Glomerular endothelial cell (primary cell): ENCODE results near the gene SKI. TPM values are rescaled to one million over a fixed set of nuclear protein-coding genes. Genes with fewer than 3 reads are reported as not detected.
"Not testable (repeated sequence)": the region's sequence is repeated elsewhere in the genome, so short reads cannot be mapped to it uniquely, and the experiment has no call there.

Experiments used
- DNase-seq: peaks from one replicate; pipeline ENCODE4 v3.0.0-alpha.2; 2011; ENCODE audit warnings: low read depth, low spot score; ENCODE audit errors: extremely low read depth
- total RNA-seq: library from RNA; depleted of rRNA; stranded (reverse); fragments of >200 nt; gene quantifications from 2 replicates; pipeline ENCODE4 v1.2.3, GENCODE V29; 2015

SKI gene
- total RNA-seq, 1 donor from 2014 or later: 84.2 TPM

DNA sequence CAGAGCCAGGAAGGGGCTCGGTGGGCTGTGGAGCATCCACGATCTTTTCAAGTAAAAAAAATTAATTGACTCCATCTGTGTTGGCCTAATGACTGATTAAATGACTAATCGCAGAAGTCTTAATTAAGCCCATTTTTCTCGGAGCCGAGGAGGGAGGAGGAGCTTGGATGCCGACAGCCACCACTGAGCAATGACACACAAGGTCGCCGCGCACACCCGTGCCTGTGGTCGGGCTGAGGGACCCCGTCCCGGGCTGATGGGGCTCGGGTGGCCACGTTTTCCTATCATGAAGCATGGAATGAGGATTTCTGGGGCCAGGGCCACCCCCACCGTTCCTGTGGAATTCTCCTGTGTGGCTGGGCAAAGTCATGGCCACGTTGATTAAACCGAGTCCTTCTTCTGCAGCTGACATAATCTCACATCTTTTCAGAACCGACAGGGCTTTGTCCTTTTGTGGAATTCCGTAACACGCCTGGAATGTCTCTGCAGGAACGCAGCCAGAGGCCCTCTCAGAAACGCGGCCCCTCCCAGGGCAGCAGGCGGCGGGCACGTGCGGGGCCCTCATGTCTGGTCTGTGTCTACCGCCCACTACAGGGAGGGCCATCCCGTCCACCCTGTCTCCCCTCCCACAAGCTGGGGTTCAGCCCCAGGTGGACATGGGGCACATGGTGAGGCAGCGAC, 102.5 kb downstream of the SKI start:
- no peak for DNase-seq

DNA sequence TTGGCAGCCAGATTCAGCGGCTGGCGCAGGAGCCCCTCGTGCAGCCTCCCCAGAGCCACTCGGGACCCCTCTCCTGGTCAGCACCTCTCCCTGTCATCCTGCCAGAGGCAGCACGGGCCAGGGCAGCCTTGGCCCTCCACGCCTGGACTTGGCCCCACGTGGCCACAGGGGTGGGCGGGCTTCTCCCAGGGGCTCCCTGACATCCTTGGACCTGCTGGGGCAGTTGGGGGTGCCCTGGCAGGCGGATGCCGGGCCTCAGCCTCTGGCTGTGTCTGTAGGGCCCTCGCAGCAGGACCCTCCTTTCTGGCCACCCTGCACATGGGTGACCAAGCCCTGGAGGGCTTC, 103.1 kb downstream of the SKI start:
- no peak for DNase-seq

- not testable (repeated sequence) for DNase-seq
Measured at GRCh38 chr1:2331580-2331979, 103.5 kb downstream of the SKI start.

DNA sequence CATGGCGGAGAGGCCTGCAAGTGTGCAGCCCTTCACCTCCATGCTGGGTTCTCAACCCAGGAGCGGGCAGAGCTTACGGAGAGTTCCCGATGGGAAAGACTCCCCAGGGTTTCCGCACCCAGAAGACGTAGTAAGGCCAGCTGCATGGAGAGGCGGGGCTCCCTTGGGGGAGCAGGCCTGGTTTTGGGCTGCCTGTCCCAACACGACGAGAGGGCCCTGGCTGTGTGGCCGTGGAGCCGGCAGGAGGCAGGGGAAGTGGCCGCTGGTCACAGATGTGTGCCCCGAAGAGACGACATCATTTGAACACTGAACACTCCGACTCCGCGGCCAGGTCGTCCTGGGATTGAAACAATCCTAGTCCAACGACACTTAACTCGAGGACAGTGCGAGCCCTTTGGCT, 106.2 kb downstream of the SKI start:
- no peak for DNase-seq

- no peak for DNase-seq
Measured at GRCh38 chr1:2334883-2335534, 106.9 kb downstream of the SKI start.

- no peak for DNase-seq
Measured at GRCh38 chr1:2335721-2336455, 107.8 kb downstream of the SKI start.

GRCh38 chr1:2336499-2336898, 108.4 kb downstream of the SKI start:
- DNase-seq: no peak

DNA sequence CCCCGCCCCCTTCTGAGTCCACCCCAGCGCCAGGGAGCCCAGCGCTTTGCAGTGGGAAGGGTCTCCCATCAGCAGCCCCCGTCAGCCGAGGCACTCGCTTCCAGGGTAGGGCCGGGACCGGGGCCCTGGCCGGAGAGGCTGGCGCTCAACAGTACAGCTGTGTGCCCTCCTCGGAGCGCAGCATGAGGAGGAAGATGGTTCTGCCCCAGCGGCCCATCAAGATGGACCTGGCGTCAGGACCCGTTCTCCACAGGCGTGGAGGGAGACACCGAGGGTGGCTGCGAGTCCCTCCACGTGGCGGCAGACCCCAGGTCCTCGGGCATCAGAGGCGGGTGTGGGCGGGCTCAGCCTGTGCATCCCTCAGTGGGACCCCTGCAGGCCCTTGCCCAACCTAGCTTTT, 109.0 kb downstream of the SKI start:
- no peak for DNase-seq

DNA sequence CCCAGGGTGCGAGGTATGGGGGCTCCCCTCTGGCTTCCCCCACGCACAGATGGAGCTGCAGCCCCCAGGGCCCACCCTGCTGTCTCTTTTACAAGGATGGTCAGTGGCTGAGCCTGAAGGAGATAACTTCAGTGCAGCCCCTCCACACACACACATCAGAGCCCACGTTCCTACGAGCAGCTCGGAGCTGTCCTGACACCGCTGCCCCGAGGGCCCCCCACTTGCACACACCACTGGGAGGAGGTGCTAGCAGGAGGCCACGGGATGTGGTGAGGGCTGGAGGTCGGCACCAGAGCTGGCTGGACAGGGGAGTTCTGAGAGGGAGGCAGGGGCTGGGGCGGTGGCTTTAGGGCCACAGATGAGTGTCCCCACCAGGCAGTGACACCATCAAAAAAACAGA, 109.4 kb downstream of the SKI start:
- DNase-seq: no peak

GRCh38 chr1:2339206-2340085, 111.3 kb downstream of the SKI start:
- no peak for DNase-seq

GRCh38 chr1:2340086-2340917, 112.2 kb downstream of the SKI start:
- no peak for DNase-seq

- DNase-seq: no peak
Measured at GRCh38 chr1:2340918-2341254, 112.8 kb downstream of the SKI start.

GRCh38 chr1:2341706-2342383, 113.7 kb downstream of the SKI start:
- no peak for DNase-seq

DNA sequence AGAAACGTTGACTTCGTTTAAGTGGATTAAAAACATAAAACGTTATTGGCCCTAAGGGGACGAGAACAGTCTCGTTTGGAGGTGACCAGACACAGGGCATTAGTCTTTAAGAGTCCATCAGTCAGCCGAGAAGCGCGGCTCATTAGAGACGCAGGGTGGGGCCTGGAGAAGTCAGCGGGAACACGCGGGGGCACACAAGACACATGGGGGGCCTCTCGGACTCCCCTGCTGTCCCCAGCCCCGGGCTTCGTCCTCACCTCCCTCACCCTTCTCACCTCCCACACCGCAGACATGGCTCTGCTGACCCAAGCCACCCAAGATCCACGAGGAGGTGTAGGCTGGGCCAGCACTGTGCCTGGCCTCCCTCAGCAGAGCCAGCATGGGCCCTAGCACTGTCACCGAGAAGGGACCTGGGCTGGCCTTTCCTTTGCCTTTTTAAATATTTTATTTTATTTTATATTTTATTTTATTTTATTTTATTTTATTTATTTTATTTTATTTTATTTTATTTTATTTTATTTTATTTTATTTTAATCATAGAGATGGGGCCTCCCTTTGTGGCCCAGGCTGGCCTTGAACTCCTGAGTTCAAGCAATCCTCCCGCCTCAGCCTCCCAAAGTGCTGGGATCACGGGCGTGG, 114.4 kb downstream of the SKI start:
- no peak for DNase-seq

GRCh38 chr1:2343023-2343935, 115.2 kb downstream of the SKI start:
- DNase-seq: no peak

- DNase-seq: no peak
Measured at GRCh38 chr1:2344121-2344681, 116.1 kb downstream of the SKI start.

- no peak for DNase-seq
Measured at GRCh38 chr1:2344744-2345296, 116.7 kb downstream of the SKI start.
